Retinal pigment epithelial cell (primary cell): ENCODE data around the gene MAPKBP1.

ENCODE experiments used
- DNase-seq: peaks from one replicate; pipeline ENCODE4 v3.0.0-alpha.2; 2010; ENCODE audit warnings: low read depth
- H3K4me3 ChIP-seq: 2 replicates; pipeline ENCODE4 v1.5.1; 2011; ENCODE audit warnings: mild to moderate bottlenecking, low read length, control low read depth, moderate library complexity
- TF ChIP-seq, protein P1 (sequence below): conservative IDR thresholded peaks from 2 replicates; pipeline ENCODE4 v1.5.1; 2011; ENCODE audit warnings: low read depth, low read length, control low read depth, inconsistent platforms

The MAPKBP1 gene

DNA sequence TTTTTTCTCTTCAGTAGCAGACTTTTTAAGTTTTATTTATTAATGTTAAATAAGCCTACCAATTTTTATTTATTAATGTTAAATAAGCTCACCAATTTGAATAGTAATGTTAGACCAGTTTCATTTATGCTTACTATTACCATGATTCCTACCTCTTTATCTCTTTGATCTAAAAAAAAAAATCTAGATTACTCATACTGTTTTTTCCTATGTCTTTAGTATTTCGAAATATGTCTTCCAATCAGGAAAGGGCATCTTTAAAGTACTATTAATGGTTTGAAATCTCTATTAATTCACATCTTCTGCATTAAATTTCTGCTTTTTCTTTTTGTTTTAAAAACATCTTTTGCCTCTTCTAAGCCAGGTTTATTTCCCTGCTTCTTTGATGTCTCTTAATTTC is 27.5 kb upstream of the MAPKBP1 start:
- no peak for DNase-seq
- H3K4me3 ChIP-seq = no peak overlapping the region
- TF ChIP-seq, protein P1, sequence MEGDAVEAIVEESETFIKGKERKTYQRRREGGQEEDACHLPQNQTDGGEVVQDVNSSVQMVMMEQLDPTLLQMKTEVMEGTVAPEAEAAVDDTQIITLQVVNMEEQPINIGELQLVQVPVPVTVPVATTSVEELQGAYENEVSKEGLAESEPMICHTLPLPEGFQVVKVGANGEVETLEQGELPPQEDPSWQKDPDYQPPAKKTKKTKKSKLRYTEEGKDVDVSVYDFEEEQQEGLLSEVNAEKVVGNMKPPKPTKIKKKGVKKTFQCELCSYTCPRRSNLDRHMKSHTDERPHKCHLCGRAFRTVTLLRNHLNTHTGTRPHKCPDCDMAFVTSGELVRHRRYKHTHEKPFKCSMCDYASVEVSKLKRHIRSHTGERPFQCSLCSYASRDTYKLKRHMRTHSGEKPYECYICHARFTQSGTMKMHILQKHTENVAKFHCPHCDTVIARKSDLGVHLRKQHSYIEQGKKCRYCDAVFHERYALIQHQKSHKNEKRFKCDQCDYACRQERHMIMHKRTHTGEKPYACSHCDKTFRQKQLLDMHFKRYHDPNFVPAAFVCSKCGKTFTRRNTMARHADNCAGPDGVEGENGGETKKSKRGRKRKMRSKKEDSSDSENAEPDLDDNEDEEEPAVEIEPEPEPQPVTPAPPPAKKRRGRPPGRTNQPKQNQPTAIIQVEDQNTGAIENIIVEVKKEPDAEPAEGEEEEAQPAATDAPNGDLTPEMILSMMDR = no peak

GRCh38 chr15:41756198-41756597 is 18.1 kb upstream of the MAPKBP1 start:
- TF ChIP-seq, protein P1 = no peak
- no peak overlapping the region for H3K4me3 ChIP-seq
- no peak for DNase-seq

DNA sequence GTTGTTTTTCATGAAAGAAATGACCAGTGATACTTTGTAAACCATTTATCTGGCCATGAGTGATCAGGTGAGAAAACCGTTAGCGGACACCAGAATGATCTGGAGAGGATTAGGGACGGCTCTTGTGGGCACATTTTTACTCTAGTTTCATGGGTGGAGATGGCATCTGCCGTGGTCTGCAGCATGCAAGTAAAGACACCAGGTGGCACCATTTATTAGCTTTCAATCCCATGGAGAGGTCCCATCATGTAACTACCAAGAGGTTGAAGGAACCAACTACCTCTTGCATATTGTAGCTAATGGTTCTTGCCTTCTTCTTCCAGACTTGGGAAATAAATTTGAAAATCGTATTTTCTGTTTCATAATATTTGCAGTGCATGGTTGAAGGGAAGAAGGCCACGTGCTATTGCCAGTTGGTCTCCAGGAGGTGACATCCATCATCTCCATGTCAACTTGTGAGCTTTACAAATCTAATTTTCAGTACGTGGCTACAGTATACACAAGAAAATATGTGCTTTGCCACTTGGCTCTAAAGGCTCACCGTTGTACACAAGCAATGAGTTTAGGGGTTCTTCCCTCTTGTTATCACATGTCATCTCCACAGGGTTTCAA is 1.5 kb upstream of the MAPKBP1 start:
- no peak overlapping the region for H3K4me3 ChIP-seq
- no peak for DNase-seq
- TF ChIP-seq, protein P1 = peak; percentile 81

- DNase-seq = no peak
- TF ChIP-seq, protein P1 = no peak
- peak overlapping the region; percentile 87 for H3K4me3 ChIP-seq
Observed at GRCh38 chr15:41773332-41773728, 954 bp upstream of the MAPKBP1 start.

DNA sequence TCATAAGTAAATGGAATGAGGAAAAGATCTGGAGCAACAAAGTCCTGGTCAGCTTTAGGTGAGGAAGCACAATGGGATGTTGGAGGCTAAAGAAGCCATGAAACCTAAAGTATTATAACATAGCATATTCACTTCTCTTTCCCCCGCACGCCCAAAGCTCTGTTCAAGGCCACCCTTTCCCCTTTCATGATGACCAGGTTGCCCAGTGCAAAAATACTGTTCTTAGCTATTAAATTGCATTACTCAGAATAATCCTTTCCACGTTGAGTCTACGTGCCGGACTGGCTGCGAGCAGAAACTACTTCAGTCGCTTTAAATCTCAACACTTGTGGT is 589 bp upstream of the MAPKBP1 start:
- no peak for DNase-seq
- TF ChIP-seq, protein P1 = peak; percentile 1
- peak overlapping the region; percentile 87 for H3K4me3 ChIP-seq

DNA sequence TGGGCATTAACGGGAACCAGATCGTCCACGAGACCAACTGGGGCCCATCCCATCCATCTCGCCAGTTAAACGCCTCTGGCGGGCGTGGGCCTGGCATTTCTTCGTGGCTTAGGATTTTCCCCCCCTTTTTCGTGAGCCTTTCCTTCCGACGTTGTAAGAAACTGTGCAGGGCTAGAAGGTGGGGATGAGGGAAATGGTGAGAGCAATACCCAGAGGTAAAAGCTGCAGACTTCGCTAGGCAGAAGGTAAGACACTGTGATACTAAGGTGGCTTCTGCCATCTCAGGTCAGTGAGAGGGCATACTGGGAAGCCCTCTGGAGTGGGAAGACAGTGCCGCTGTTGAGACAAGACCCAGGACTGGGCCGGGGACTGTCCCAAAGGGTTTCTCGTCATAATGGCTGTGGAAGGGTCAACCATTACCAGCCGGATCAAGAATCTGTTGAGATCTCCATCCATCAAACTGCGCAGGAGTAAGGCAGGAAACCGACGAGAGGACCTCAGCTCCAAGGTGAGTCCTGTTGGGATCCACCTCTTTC is 666 bp downstream of the MAPKBP1 start:
- DNase-seq = no peak
- TF ChIP-seq, protein P1 = no peak
- H3K4me3 ChIP-seq = peak overlapping the region; percentile 87

GRCh38 chr15:41775651-41776050 is 1.4 kb downstream of the MAPKBP1 start:
- TF ChIP-seq, protein P1 = no peak
- peak overlapping the region; percentile 87 for H3K4me3 ChIP-seq
- DNase-seq = no peak
